IMR-90 (cell line): ENCODE measurements around the gene TMEM54. TPM values are rescaled to one million over a fixed set of nuclear protein-coding genes. Genes with fewer than 3 reads are reported as not detected.

Experiments used
- ATAC-seq: fragments of 200-7000 bp; cut with Tn5 transposase; 2 replicates; pipeline ENCODE4 v1.9.1; 2020; ENCODE audit warnings: low read depth, mild to moderate bottlenecking, moderate library complexity
- BruUV-seq: library from RNA; stranded (reverse); fragments of 400-500 nt; replicated peaks from 2 replicates; lab custom pipeline; 2021; lab: Mats Ljungman, UMichigan
- CTCF ChIA-PET: fragments of 300-600 bp; formaldehyde crosslinking; extraction: SDS; loops from one replicate; lab custom pipeline; 2021; ENCODE audit warnings: antibody characterized with exemption; lab: Yijun Ruan, JAX
- POLR2A ChIA-PET: fragments of 300-600 bp; sonication (Branson Sonifier 250); formaldehyde crosslinking; loops from one replicate; lab custom pipeline; 2022; ENCODE audit warnings: antibody characterized with exemption; ENCODE audit not compliant: unreplicated experiment; lab: Charles Lee
- DNase-seq: peaks from one replicate; pipeline ENCODE4 v3.0.0; 2013
- H2AFZ ChIP-seq: replicated peaks from 2 replicates; pipeline ENCODE3; 2013; ENCODE audit warnings: low read length, mild to moderate bottlenecking; ENCODE audit not compliant: poor library complexity
- H2AK5ac ChIP-seq: 2 replicates; pipeline ENCODE4 v1.6.1; 2013; ENCODE audit warnings: low read depth, low read length, inconsistent platforms
- H2AK9ac ChIP-seq: replicated peaks from 2 replicates; pipeline ENCODE3; 2013; ENCODE audit warnings: mild to moderate bottlenecking, low read depth, low read length, moderate library complexity; ENCODE audit not compliant: poor library complexity
- H2BK120ac ChIP-seq: 2 replicates; pipeline ENCODE4 v1.6.1; 2013; ENCODE audit warnings: low read depth, low read length, inconsistent platforms
- H2BK15ac ChIP-seq: 3 replicates; pipeline ENCODE4 v1.6.1; 2013; ENCODE audit warnings: low read depth, low read length, inconsistent platforms
- H2BK20ac ChIP-seq: 2 replicates; pipeline ENCODE4 v1.6.1; 2013; ENCODE audit warnings: low read depth, mild to moderate bottlenecking, inconsistent platforms, low read length, moderate library complexity
- H2BK5ac ChIP-seq: 2 replicates; pipeline ENCODE4 v1.6.1; 2013; ENCODE audit warnings: mild to moderate bottlenecking, low read depth, low read length, inconsistent platforms; ENCODE audit not compliant: poor library complexity, severe bottlenecking
- H3K14ac ChIP-seq: replicated peaks from 2 replicates; pipeline ENCODE4 v1.6.1; 2013; ENCODE audit warnings: low read depth, low read length, inconsistent platforms
- H3K18ac ChIP-seq: 2 replicates; pipeline ENCODE4 v1.6.1; 2013; ENCODE audit warnings: low read depth, low read length, control low read depth
- H3K23ac ChIP-seq: 2 replicates; pipeline ENCODE4 v1.6.1; 2013; ENCODE audit warnings: low read depth, low read length, inconsistent platforms
- H3K27ac ChIP-seq: 2 replicates; pipeline ENCODE4 v1.5.1; 2013; ENCODE audit warnings: mild to moderate bottlenecking, control low read depth, low read length; ENCODE audit not compliant: insufficient read depth
- H3K27me3 ChIP-seq: 2 replicates; pipeline ENCODE4 v1.6.1; 2013; ENCODE audit warnings: low read length; ENCODE audit not compliant: control insufficient read depth, insufficient read depth
- H3K36me3 ChIP-seq: 2 replicates; pipeline ENCODE4 v1.6.1; 2013; ENCODE audit warnings: low read length, mixed read lengths; ENCODE audit not compliant: control insufficient read depth, insufficient read depth
- H3K4ac ChIP-seq: 2 replicates; pipeline ENCODE4 v1.6.1; 2013; ENCODE audit warnings: low read depth, low read length, inconsistent platforms
- H3K4me1 ChIP-seq: 2 replicates; pipeline ENCODE4 v1.6.1; 2013; ENCODE audit warnings: low read length, mixed read lengths; ENCODE audit not compliant: control insufficient read depth, insufficient read depth
- H3K4me2 ChIP-seq: 2 replicates; pipeline ENCODE4 v1.6.1; 2013; ENCODE audit warnings: low read depth, mild to moderate bottlenecking, control low read depth, low read length, moderate library complexity
- H3K4me3 ChIP-seq: 2 replicates; pipeline ENCODE4 v1.5.1; 2013; ENCODE audit warnings: low read depth, mild to moderate bottlenecking, control low read depth, low read length, moderate library complexity; ENCODE audit not compliant: insufficient read depth
- H3K56ac ChIP-seq: 2 replicates; pipeline ENCODE4 v1.6.1; 2013; ENCODE audit warnings: low read length, inconsistent platforms; ENCODE audit not compliant: insufficient read depth; ENCODE audit errors: extremely low read depth
- H3K79me1 ChIP-seq, 2 experiments: 2 replicates each; pipeline ENCODE4 v1.6.1; 2013; ENCODE audit warnings: low read length in 2 of 2, inconsistent platforms in 1 of 2, low read depth in 1 of 2
- H3K9ac ChIP-seq: 2 replicates; pipeline ENCODE4 v1.6.1; 2013; ENCODE audit warnings: low read depth, low read length, control low read depth
- H3K9me1 ChIP-seq: 2 replicates; pipeline ENCODE4 v1.6.1; 2013; ENCODE audit warnings: low read length, inconsistent platforms; ENCODE audit not compliant: insufficient read depth
- H3K9me3 ChIP-seq: 2 replicates; pipeline ENCODE4 v1.6.1; 2013; ENCODE audit warnings: low read length; ENCODE audit not compliant: control insufficient read depth, insufficient read depth
- H4K20me1 ChIP-seq: 2 replicates; pipeline ENCODE4 v1.6.1; 2013; ENCODE audit warnings: low read length, inconsistent platforms; ENCODE audit not compliant: insufficient read depth
- H4K5ac ChIP-seq: 2 replicates; pipeline ENCODE4 v1.6.1; 2013; ENCODE audit warnings: mild to moderate bottlenecking, low read depth, low read length, control low read depth
- H4K8ac ChIP-seq, 2 experiments: 2 replicates each; pipeline ENCODE4 v1.6.1; 2013; ENCODE audit warnings: low read depth in 2 of 2, low read length in 2 of 2, control low read depth in 1 of 2, inconsistent platforms in 1 of 2
- H4K91ac ChIP-seq: 2 replicates; pipeline ENCODE4 v1.6.1; 2013; ENCODE audit warnings: low read depth, low read length, inconsistent platforms; ENCODE audit not compliant: insufficient read depth
- BHLHE40 ChIP-seq: fragments of 150-350 bp; IDR thresholded peaks from 2 replicates; pipeline ENCODE4 v1.6.1; 2016; ENCODE audit warnings: mild to moderate bottlenecking, low read depth, low read length
- CEBPB ChIP-seq: IDR thresholded peaks from 2 replicates; pipeline ENCODE4 v1.6.1; 2012; ENCODE audit warnings: low read depth, low read length, improper control_type of control experiment
- FOS ChIP-seq: fragments of 150-350 bp; IDR thresholded peaks from 2 replicates; pipeline ENCODE4 v1.6.1; 2016; ENCODE audit warnings: low read depth, low read length
- MAFK ChIP-seq: IDR thresholded peaks from 2 replicates; pipeline ENCODE4 v1.6.1; 2012; ENCODE audit warnings: low read depth, low read length, improper control_type of control experiment
- MAZ ChIP-seq: IDR thresholded peaks from 2 replicates; pipeline ENCODE4 v1.6.1; 2012; ENCODE audit warnings: low read depth, mild to moderate bottlenecking, low read length, improper control_type of control experiment, moderate library complexity, borderline replicate concordance
- MXI1 ChIP-seq: IDR thresholded peaks from 2 replicates; pipeline ENCODE4 v1.6.1; 2012; ENCODE audit warnings: low read depth, mild to moderate bottlenecking, low read length, moderate library complexity, borderline replicate concordance
- NFE2L2 ChIP-seq: fragments of 150-350 bp; IDR thresholded peaks from 2 replicates; pipeline ENCODE4 v1.6.1; 2016; ENCODE audit warnings: low read depth, mild to moderate bottlenecking, low read length
- POLR2A ChIP-seq: IDR thresholded peaks from 2 replicates; pipeline ENCODE4 v1.6.1; 2012; ENCODE audit warnings: mild to moderate bottlenecking, low read depth, low read length
- RAD21 ChIP-seq: IDR thresholded peaks from 2 replicates; pipeline ENCODE4 v1.6.1; 2012; ENCODE audit warnings: low read length, improper control_type of control experiment
- RCOR1 ChIP-seq: IDR thresholded peaks from 2 replicates; pipeline ENCODE4 v1.6.1; 2012; ENCODE audit warnings: mild to moderate bottlenecking, low read length, improper control_type of control experiment; ENCODE audit not compliant: insufficient replicate concordance
- SMC3 ChIP-seq: fragments of 150-350 bp; IDR thresholded peaks from 2 replicates; pipeline ENCODE4 v1.6.1; 2016; ENCODE audit warnings: low read depth, mild to moderate bottlenecking, antibody characterized with exemption, low read length, moderate library complexity
- WGBS, 2 experiments: methylation state at CpG; one replicate each; pipeline versions ENCODE4 v1.1.5 to v1.1.7; 2013; ENCODE audit warnings: missing lambda C conversion rate in 2 of 2; ENCODE audit not compliant: insufficient read length in 1 of 2; ENCODE audit errors: extremely low coverage in 2 of 2; 5-methylcytosine and 5-hydroxymethylcytosine counted together
- dilution Hi-C: fragments of 300-500 bp; cut with HindIII; formaldehyde crosslinking; loops from one replicate; pipeline ENCODE4 v1.14.3; 2018; ENCODE audit warnings: low sequenced_read_pairs; ENCODE audit not compliant: unreplicated experiment
- in situ Hi-C: fragments of 300-500 bp; cut with MboI; formaldehyde crosslinking; loops from 3 replicates; pipeline ENCODE4 v1.14.3; 2019; ENCODE audit warnings: low sequenced_read_pairs, inconsistent platforms, mixed read lengths
- intact Hi-C: fragments of 100-400 bp; cut with micrococcal nuclease; formaldehyde crosslinking; loops from 2 replicates; pipeline ENCODE4 v1.10.0; 2022
- polyA plus RNA-seq, 3 experiments: library from polyadenylated mRNA; depleted of rRNA; stranded (reverse); fragments of >200 nt; gene quantifications; 2 replicates each; pipeline ENCODE4 v1.2.3, GENCODE V29; 2012; ENCODE audit warnings: low replicate concordance in 1 of 3
- total RNA-seq: library from RNA; depleted of rRNA; stranded (reverse); fragments of >200 nt; gene quantifications from 2 replicates; pipeline ENCODE4 v1.2.3, GENCODE V29; 2012
- TF ChIP-seq, protein P1 (sequence below): conservative IDR thresholded peaks from 2 replicates; pipeline ENCODE4 v1.5.1; 2012; ENCODE audit warnings: mild to moderate bottlenecking, low read depth, low read length, improper control_type of control experiment
- TF ChIP-seq, protein P2 (sequence below): fragments of 150-350 bp; IDR thresholded peaks from 2 replicates; pipeline ENCODE4 v1.6.1; 2017; ENCODE audit warnings: mild to moderate bottlenecking, antibody characterized with exemption, low read length, low read depth
- TF ChIP-seq, protein P3 (sequence below): fragments of 150-350 bp; IDR thresholded peaks from 2 replicates; pipeline ENCODE4 v1.6.1; 2016; ENCODE audit warnings: low read depth, mild to moderate bottlenecking, low read length, moderate library complexity, borderline replicate concordance

The TMEM54 gene
- total and polyA plus RNA-seq, 2 of the 4 experiments (the other 2 are of a cell fraction), result 25.5 to 75.2 TPM

DNA sequence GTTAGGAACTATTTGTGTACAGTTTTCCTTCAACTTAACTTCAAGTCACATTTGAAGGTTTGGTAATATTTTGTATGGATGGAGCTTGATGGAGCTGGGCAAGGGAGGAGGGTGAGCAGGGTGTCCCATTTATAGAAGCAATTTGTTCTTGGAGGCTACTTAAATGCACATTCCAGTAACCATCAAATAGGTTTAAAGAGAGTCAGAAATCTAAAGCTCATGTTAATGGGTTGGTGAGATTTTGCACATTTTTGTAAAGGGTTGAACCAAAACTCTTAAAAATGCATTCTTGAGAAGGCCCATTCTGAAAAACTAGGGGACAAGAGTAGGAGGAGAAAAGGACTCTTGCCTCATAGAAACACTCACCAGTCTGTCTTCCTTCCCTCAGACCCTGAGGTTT, 40.6 kb downstream of the TMEM54 start (continued):
- TF ChIP-seq NFE2L2 (no peak), MAFK (no peak), FOS (no peak)

DNA sequence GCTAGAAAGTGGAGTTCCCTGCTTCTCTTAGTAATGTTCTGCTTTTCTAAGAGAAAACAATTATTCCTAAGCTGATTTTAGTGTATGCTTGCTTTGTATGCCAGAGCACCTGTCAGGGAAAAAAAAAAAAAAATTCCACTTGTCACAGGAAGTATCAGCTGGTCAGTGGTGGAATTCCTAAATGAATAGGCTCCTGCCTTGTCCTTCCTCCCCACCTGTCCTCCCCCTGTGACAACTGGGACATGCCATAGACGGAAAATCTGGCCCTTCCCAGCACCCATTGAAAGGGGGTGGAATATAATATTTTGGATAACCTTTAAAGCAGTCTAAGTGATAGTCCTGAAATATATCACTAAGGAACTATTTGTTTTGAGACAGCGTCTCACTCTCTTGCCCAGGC, 41.3 kb downstream of the TMEM54 start:
- no peak overlapping the region for H3K23ac ChIP-seq
- H4K8ac ChIP-seq, result no peak overlapping the region
- BruUV-seq, result no TSS peak
- H3K27ac ChIP-seq, result no peak overlapping the region
- no peak overlapping the region for H4K91ac ChIP-seq
- no peak overlapping the region for H3K18ac ChIP-seq
- H3K4me2 ChIP-seq, result no peak overlapping the region
- H2AK5ac ChIP-seq, result no peak overlapping the region
- no peak overlapping the region for H3K4me3 ChIP-seq
- no peak overlapping the region for H2AFZ ChIP-seq
- ChIA-PET POLR2A (no interaction called here), CTCF (interaction anchor here (0.6 kb wide), 2 partner anchors 23 to 37 kb away, joined by 4 to 7 read pairs; no protein-coding TSS in a partner anchor)
- no peak overlapping the region for H2BK15ac ChIP-seq
- no peak overlapping the region for H2BK20ac ChIP-seq
- H2BK5ac ChIP-seq, result no peak overlapping the region
- H3K14ac ChIP-seq, result no peak overlapping the region
- intact Hi-C loops (no loop called here), dilution Hi-C loops (no loop called here), in situ Hi-C loops (no loop called here)
- no peak overlapping the region for H3K4ac ChIP-seq
- peaks cover 22% of the 10 kb centered on the region for H3K36me3 ChIP-seq
- no peaks in the 10 kb centered on the region for H3K27me3 ChIP-seq
- H2BK120ac ChIP-seq, result no peak overlapping the region
- no peaks in the 10 kb centered on the region for H3K9me3 ChIP-seq
- no CpG with 5 or more reads among the region's 2 CpGs for WGBS, 2 experiments
- ATAC-seq (no peak), DNase-seq (no peak)
- no peaks in the 10 kb centered on the region; a peak in 1 of 4 replicates for H3K79me1 ChIP-seq
- no peak overlapping the region for H3K9ac ChIP-seq
- no peaks in the 10 kb centered on the region for H4K20me1 ChIP-seq
- H4K5ac ChIP-seq, result no peak overlapping the region
- no peak overlapping the region for H3K56ac ChIP-seq
- H3K9me1 ChIP-seq, result peaks cover 11% of the 10 kb centered on the region; the same call in 1 of the 2 replicates
- peaks cover 7% of the 10 kb centered on the region for H3K4me1 ChIP-seq
- H2AK9ac ChIP-seq, result no peak overlapping the region
- TF ChIP-seq POLR2A, result no peak
- TF ChIP-seq NFE2L2, result no peak
- no peak for TF ChIP-seq MAFK
- TF ChIP-seq BHLHE40, result no peak
- no peak for TF ChIP-seq MXI1
- TF ChIP-seq RAD21, result no peak
- no peak for TF ChIP-seq CEBPB
- TF ChIP-seq, protein P1, sequence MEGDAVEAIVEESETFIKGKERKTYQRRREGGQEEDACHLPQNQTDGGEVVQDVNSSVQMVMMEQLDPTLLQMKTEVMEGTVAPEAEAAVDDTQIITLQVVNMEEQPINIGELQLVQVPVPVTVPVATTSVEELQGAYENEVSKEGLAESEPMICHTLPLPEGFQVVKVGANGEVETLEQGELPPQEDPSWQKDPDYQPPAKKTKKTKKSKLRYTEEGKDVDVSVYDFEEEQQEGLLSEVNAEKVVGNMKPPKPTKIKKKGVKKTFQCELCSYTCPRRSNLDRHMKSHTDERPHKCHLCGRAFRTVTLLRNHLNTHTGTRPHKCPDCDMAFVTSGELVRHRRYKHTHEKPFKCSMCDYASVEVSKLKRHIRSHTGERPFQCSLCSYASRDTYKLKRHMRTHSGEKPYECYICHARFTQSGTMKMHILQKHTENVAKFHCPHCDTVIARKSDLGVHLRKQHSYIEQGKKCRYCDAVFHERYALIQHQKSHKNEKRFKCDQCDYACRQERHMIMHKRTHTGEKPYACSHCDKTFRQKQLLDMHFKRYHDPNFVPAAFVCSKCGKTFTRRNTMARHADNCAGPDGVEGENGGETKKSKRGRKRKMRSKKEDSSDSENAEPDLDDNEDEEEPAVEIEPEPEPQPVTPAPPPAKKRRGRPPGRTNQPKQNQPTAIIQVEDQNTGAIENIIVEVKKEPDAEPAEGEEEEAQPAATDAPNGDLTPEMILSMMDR, result no peak
- TF ChIP-seq MAZ, result no peak
- no peak for TF ChIP-seq FOS
- TF ChIP-seq, protein P2, sequence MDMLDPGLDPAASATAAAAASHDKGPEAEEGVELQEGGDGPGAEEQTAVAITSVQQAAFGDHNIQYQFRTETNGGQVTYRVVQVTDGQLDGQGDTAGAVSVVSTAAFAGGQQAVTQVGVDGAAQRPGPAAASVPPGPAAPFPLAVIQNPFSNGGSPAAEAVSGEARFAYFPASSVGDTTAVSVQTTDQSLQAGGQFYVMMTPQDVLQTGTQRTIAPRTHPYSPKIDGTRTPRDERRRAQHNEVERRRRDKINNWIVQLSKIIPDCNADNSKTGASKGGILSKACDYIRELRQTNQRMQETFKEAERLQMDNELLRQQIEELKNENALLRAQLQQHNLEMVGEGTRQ, result no peak
- TF ChIP-seq, protein P3, sequence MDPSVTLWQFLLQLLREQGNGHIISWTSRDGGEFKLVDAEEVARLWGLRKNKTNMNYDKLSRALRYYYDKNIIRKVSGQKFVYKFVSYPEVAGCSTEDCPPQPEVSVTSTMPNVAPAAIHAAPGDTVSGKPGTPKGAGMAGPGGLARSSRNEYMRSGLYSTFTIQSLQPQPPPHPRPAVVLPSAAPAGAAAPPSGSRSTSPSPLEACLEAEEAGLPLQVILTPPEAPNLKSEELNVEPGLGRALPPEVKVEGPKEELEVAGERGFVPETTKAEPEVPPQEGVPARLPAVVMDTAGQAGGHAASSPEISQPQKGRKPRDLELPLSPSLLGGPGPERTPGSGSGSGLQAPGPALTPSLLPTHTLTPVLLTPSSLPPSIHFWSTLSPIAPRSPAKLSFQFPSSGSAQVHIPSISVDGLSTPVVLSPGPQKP, result no peak
- TF ChIP-seq SMC3, result no peak
- no peak for TF ChIP-seq RCOR1
